Measurements from ENCODE around the gene ARHGEF19.
"Not testable (repeated sequence)": the region's sequence is repeated elsewhere in the genome, so short reads cannot be mapped to it uniquely, and the experiment has no call there.

ARHGEF19 gene

GRCh38 chr1:16165073-16165364, 47.4 kb downstream of the ARHGEF19 start:
- Histone ChIP-seq H3K4me2 (ENCODE audit: low read depth, low read length, poor library complexity, severe bottlenecking) (no peak overlapping the region), H4K20me1 (ENCODE audit: insufficient read depth, low read length, poor library complexity, severe bottlenecking) (no peaks in the 10 kb centered on the region), H3K4me3 (ENCODE audit: low read length, poor library complexity, severe bottlenecking) (no peak overlapping the region), H3K9ac (ENCODE audit: low read depth, low read length, poor library complexity, severe bottlenecking) (no peak overlapping the region), H3K9me2 (replicated peaks; ENCODE audit: low read depth, low read length) (no peaks in the 10 kb centered on the region), H3K27me3 (ENCODE audit: insufficient read depth, low read length, poor library complexity, severe bottlenecking) (no peaks in the 10 kb centered on the region), H3K9me3 (ENCODE audit: insufficient read depth, low read depth, low read length) (no peaks in the 10 kb centered on the region), H3K79me2 (ENCODE audit: insufficient read depth, low read length) (no peaks in the 10 kb centered on the region), H3K36me3 (ENCODE audit: insufficient read depth, low read length) (no peaks in the 10 kb centered on the region), H3K4me1 (ENCODE audit: insufficient read depth, low read length, poor library complexity, severe bottlenecking) (peaks cover 18% of the 10 kb centered on the region), H2AFZ (ENCODE audit: low read length) (peak overlapping the region; percentile 43; the same call in 1 of the 2 replicates), H3F3A (ENCODE audit: low read depth) (no peaks in the 10 kb centered on the region)
- TF ChIP-seq CTCF (conservative IDR thresholded peaks at IDR 0.05; ENCODE audit: low read length) (no peak), EZH2phosphoT487 (IDR thresholded peaks at IDR 0.05; ENCODE audit: borderline replicate concordance) (no peak)

GRCh38 chr1:16164213-16165072, 48.0 kb downstream of the ARHGEF19 start:
- Histone ChIP-seq H2AFZ (ENCODE audit: low read length) (no peak overlapping the region), H3K9me2 (replicated peaks; ENCODE audit: low read depth, low read length) (no peaks in the 10 kb centered on the region), H4K20me1 (ENCODE audit: insufficient read depth, low read length, poor library complexity, severe bottlenecking) (no peaks in the 10 kb centered on the region), H3K4me3 (ENCODE audit: low read length, poor library complexity, severe bottlenecking) (no peak overlapping the region), H3K4me2 (ENCODE audit: low read depth, low read length, poor library complexity, severe bottlenecking) (no peak overlapping the region), H3K79me2 (ENCODE audit: insufficient read depth, low read length) (no peaks in the 10 kb centered on the region), H3K4me1 (ENCODE audit: insufficient read depth, low read length, poor library complexity, severe bottlenecking) (peaks cover 18% of the 10 kb centered on the region), H3K9me3 (ENCODE audit: insufficient read depth, low read depth, low read length) (no peaks in the 10 kb centered on the region), H3K27me3 (ENCODE audit: insufficient read depth, low read length, poor library complexity, severe bottlenecking) (no peaks in the 10 kb centered on the region), H3F3A (ENCODE audit: low read depth) (no peaks in the 10 kb centered on the region), H3K9ac (ENCODE audit: low read depth, low read length, poor library complexity, severe bottlenecking) (no peak overlapping the region), H3K36me3 (ENCODE audit: insufficient read depth, low read length) (no peaks in the 10 kb centered on the region)
- TF ChIP-seq EZH2phosphoT487 (IDR thresholded peaks at IDR 0.05; ENCODE audit: borderline replicate concordance) (no peak), CTCF (conservative IDR thresholded peaks at IDR 0.05; ENCODE audit: low read length) (no peak)

DNA sequence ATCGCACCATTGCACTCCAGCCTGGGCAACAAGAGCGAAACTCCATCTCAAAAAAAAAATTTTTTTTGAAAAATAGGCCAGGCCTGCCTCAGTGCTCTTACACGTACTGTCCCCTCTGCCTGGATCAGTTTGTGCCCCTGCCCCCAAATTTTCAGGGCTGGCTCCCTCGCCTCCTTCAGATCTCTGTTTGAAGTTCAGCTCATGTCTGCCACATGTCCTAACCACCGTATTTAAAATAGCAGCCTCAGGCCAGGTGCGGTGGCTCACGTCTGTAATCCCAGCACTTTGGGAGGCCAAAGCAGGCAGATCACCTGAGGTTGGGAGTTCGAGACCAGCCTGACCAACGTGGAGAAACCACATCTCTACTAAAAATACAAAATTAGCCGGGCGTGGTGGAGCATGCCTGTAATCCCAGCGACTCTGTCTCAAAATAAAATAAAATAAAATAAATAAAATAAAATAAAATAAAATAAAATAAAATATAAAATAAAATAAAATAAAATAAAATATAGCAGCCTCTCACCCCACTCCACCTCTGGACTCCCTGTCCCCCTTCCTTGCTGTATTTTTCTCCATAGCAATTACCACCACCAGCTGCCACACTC, 48.7 kb downstream of the ARHGEF19 start:
- not testable (repeated sequence) for H3K4me3 ChIP-seq (ENCODE audit: low read length, poor library complexity, severe bottlenecking); H3K9me3 ChIP-seq (ENCODE audit: insufficient read depth, low read depth, low read length); H2AFZ ChIP-seq (ENCODE audit: low read length); H3K79me2 ChIP-seq (ENCODE audit: insufficient read depth, low read length); H3K4me2 ChIP-seq (ENCODE audit: low read depth, low read length, poor library complexity, severe bottlenecking); H3F3A ChIP-seq (ENCODE audit: low read depth); H3K36me3 ChIP-seq (ENCODE audit: insufficient read depth, low read length); H4K20me1 ChIP-seq (ENCODE audit: insufficient read depth, low read length, poor library complexity, severe bottlenecking); H3K9me2 ChIP-seq (replicated peaks; ENCODE audit: low read depth, low read length); H3K27me3 ChIP-seq (ENCODE audit: insufficient read depth, low read length, poor library complexity, severe bottlenecking); H3K9ac ChIP-seq (ENCODE audit: low read depth, low read length, poor library complexity, severe bottlenecking)
- H3K4me1 ChIP-seq (ENCODE audit: insufficient read depth, low read length, poor library complexity, severe bottlenecking) = peaks cover 18% of the 10 kb centered on the region
